ENCODE data around the gene LDB3.
"Not testable (repeated sequence)": the region's sequence is repeated elsewhere in the genome, so short reads cannot be mapped to it uniquely, and the experiment has no call there.

The LDB3 gene

DNA sequence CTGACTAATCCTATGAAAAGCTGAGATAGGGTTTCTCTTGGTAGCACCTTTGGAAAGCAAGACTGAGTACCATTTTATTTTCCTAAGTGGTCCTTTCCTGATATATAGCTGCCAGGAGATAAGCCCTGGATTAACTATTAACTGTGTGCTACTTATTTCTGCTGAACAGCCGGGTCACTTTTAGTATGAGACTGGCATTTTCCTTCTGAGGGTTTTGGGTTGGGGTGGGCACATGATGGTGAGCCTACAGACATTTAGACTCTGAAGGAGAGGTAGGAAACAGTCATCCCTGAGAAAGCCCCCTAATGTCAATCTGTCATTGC lies 58.3 kb downstream of the LDB3 start:
- Histone ChIP-seq H3K36me3 (ENCODE audit: control insufficient read depth in 2 of 2, insufficient read depth in 2 of 2, low read length in 2 of 2) (no peaks in the 10 kb centered on the region), H3K9ac (ENCODE audit: low read depth in 1 of 2, low read length in 2 of 2) (no peak overlapping the region), H3K4me1 (ENCODE audit: control insufficient read depth in 2 of 2, insufficient read depth in 2 of 2, low read length in 2 of 2) (peaks cover 0 to 2% of the 10 kb centered on the region in 2 donors), H3K9me3 (ENCODE audit: control insufficient read depth in 2 of 2, low read length in 2 of 2) (no peaks in the 10 kb centered on the region), H3K27ac (ENCODE audit: low read depth in 2 of 2, low read length in 2 of 2) (no peak overlapping the region), H3K27me3 (ENCODE audit: control insufficient read depth in 2 of 2, insufficient read depth in 2 of 2, low read length in 2 of 2) (no peaks in the 10 kb centered on the region), H3K4me3 (ENCODE audit: low read length in 2 of 2) (no peak overlapping the region)

DNA sequence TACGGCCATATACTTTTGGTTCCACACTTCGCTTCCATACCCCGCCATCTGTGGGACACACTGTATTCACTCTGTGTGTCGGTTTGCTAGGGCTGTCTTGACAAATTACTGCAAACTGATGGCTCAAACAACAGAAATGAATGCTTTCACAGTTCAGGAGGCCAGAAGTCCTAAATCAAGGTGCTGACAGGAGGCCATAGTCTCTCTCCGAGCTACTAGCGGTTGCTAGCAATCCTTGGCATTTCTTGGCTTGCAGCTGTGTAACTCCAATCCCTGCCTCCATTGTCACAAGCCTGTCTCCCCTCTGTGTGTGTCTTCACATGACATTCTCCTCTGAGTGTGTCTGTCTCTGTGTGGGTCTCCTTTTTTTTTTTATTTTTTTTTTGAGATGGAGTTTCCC lies 59.2 kb downstream of the LDB3 start:
- peaks cover 0 to 2% of the 10 kb centered on the region in 2 donors for H3K4me1 ChIP-seq (ENCODE audit: control insufficient read depth in 2 of 2, insufficient read depth in 2 of 2, low read length in 2 of 2)
- no peak overlapping the region for H3K27ac ChIP-seq (ENCODE audit: low read depth in 2 of 2, low read length in 2 of 2)
- H3K4me3 ChIP-seq (ENCODE audit: low read length in 2 of 2), result no peak overlapping the region
- no peaks in the 10 kb centered on the region for H3K27me3 ChIP-seq (ENCODE audit: control insufficient read depth in 2 of 2, insufficient read depth in 2 of 2, low read length in 2 of 2)
- no peaks in the 10 kb centered on the region for H3K9me3 ChIP-seq (ENCODE audit: control insufficient read depth in 2 of 2, low read length in 2 of 2)
- H3K36me3 ChIP-seq (ENCODE audit: control insufficient read depth in 2 of 2, insufficient read depth in 2 of 2, low read length in 2 of 2), result no peaks in the 10 kb centered on the region
- H3K9ac ChIP-seq (ENCODE audit: low read depth in 1 of 2, low read length in 2 of 2), result no peak overlapping the region

DNA sequence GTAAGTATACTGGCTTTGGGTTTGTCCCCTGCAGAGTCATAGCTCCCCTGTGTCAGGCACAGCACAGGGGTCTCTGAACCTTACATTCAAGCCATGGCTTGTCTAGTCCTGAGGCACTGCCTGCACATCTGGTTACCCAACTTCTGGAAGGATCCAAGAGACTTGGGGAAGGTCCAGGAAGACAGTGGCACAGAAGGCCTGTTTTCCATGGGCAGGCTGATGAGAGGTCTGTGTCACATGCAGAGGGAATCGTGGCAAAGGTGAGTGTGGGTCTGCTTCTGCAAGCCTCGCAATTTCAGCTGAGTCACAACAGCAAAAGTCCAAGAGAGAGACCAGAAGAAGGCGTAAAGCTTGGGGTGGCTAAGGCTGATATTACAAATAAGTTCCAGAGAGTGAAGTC lies 59.7 kb downstream of the LDB3 start:
- Histone ChIP-seq H3K27me3 (ENCODE audit: control insufficient read depth in 2 of 2, insufficient read depth in 2 of 2, low read length in 2 of 2) (no peaks in the 10 kb centered on the region), H3K27ac (ENCODE audit: low read depth in 2 of 2, low read length in 2 of 2) (no peak overlapping the region), H3K4me3 (ENCODE audit: low read length in 2 of 2) (no peak overlapping the region), H3K4me1 (ENCODE audit: control insufficient read depth in 2 of 2, insufficient read depth in 2 of 2, low read length in 2 of 2) (peaks cover 0 to 2% of the 10 kb centered on the region in 2 donors), H3K9ac (ENCODE audit: low read depth in 1 of 2, low read length in 2 of 2) (no peak overlapping the region), H3K9me3 (ENCODE audit: control insufficient read depth in 2 of 2, low read length in 2 of 2) (no peaks in the 10 kb centered on the region), H3K36me3 (ENCODE audit: control insufficient read depth in 2 of 2, insufficient read depth in 2 of 2, low read length in 2 of 2) (no peaks in the 10 kb centered on the region)

DNA sequence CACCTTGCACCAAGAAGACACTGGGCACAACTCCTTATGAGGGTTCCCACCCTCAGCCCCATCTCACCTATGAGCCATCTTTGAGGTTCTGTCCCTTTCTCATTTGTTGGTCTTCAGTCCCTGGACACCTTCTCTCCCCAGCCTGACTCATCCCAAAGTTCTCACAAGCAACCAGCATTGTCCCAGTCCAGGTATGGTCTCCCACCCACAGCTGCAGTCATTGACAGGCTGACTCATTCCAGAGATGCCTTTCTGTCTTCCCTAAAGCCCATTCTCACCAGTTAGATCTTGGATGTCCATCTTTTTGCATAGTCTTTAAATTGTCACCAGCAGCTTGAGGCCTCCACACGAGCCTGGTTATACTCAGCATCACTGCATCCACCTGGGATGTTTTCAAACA lies 61.4 kb downstream of the LDB3 start:
- no peaks in the 10 kb centered on the region for H3K27me3 ChIP-seq (ENCODE audit: control insufficient read depth in 2 of 2, insufficient read depth in 2 of 2, low read length in 2 of 2)
- no peak overlapping the region for H3K4me3 ChIP-seq (ENCODE audit: low read length in 2 of 2)
- peaks cover 0 to 2% of the 10 kb centered on the region in 2 donors for H3K4me1 ChIP-seq (ENCODE audit: control insufficient read depth in 2 of 2, insufficient read depth in 2 of 2, low read length in 2 of 2)
- no peak overlapping the region for H3K27ac ChIP-seq (ENCODE audit: low read depth in 2 of 2, low read length in 2 of 2)
- H3K9ac ChIP-seq (ENCODE audit: low read depth in 1 of 2, low read length in 2 of 2), result no peak overlapping the region
- H3K9me3 ChIP-seq (ENCODE audit: control insufficient read depth in 2 of 2, low read length in 2 of 2), result no peaks in the 10 kb centered on the region
- no peaks in the 10 kb centered on the region for H3K36me3 ChIP-seq (ENCODE audit: control insufficient read depth in 2 of 2, insufficient read depth in 2 of 2, low read length in 2 of 2)

DNA sequence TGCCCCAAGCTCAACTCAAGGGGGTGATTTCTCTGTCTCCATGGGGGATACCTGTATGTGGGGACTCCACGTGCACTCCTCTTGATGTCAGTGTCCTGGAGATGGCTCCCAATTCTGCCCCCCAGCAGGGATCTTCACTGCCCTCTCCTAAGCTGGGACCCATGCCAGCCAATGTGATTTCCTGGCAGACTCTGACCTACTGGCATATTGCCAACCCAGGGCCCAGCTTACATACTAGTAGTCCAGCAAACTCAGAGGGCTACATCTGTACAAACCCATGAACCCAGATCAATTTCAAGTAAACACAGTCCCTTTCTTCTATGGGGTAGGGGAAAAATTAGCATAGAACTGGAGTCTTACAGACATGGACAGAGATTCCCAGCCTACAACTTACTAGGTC lies 61.9 kb downstream of the LDB3 start:
- no peak overlapping the region for H3K27ac ChIP-seq (ENCODE audit: low read depth in 2 of 2, low read length in 2 of 2)
- no peaks in the 10 kb centered on the region for H3K36me3 ChIP-seq (ENCODE audit: control insufficient read depth in 2 of 2, insufficient read depth in 2 of 2, low read length in 2 of 2)
- no peak overlapping the region for H3K4me3 ChIP-seq (ENCODE audit: low read length in 2 of 2)
- peaks cover 0 to 2% of the 10 kb centered on the region in 2 donors for H3K4me1 ChIP-seq (ENCODE audit: control insufficient read depth in 2 of 2, insufficient read depth in 2 of 2, low read length in 2 of 2)
- no peak overlapping the region for H3K9ac ChIP-seq (ENCODE audit: low read depth in 1 of 2, low read length in 2 of 2)
- no peaks in the 10 kb centered on the region for H3K9me3 ChIP-seq (ENCODE audit: control insufficient read depth in 2 of 2, low read length in 2 of 2)
- H3K27me3 ChIP-seq (ENCODE audit: control insufficient read depth in 2 of 2, insufficient read depth in 2 of 2, low read length in 2 of 2), result no peaks in the 10 kb centered on the region

DNA sequence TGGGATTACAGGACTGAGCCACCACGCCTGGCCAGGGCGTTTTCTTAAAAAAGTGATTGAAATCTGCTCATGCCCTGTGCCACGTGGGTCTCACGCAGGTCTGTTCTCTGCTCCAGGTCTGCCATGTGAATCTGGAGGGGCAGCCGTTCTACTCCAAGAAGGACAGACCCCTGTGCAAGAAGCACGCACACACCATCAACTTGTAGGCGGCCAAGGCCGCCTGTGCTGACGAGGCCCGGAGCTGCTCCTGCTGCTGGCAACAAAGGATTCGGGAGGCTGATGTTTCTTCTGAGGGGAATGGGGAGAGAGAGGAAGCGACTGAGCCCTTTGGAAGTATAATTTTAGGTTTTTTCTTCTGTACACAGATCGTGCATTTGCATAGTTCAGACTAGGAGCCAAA lies 64.5 kb downstream of the LDB3 start:
- H3K4me1 ChIP-seq (ENCODE audit: control insufficient read depth in 2 of 2, insufficient read depth in 2 of 2, low read length in 2 of 2), result peaks cover 0 to 2% of the 10 kb centered on the region in 2 donors
- H3K9ac ChIP-seq (ENCODE audit: low read depth in 1 of 2, low read length in 2 of 2), result no peak overlapping the region
- H3K36me3 ChIP-seq (ENCODE audit: control insufficient read depth in 2 of 2, insufficient read depth in 2 of 2, low read length in 2 of 2), result no peaks in the 10 kb centered on the region
- H3K27ac ChIP-seq (ENCODE audit: low read depth in 2 of 2, low read length in 2 of 2), result peak overlapping the region; percentile 41 to 59
- H3K27me3 ChIP-seq (ENCODE audit: control insufficient read depth in 2 of 2, insufficient read depth in 2 of 2, low read length in 2 of 2), result no peaks in the 10 kb centered on the region
- H3K9me3 ChIP-seq (ENCODE audit: control insufficient read depth in 2 of 2, low read length in 2 of 2), result no peaks in the 10 kb centered on the region
- no peak overlapping the region for H3K4me3 ChIP-seq (ENCODE audit: low read length in 2 of 2)

DNA sequence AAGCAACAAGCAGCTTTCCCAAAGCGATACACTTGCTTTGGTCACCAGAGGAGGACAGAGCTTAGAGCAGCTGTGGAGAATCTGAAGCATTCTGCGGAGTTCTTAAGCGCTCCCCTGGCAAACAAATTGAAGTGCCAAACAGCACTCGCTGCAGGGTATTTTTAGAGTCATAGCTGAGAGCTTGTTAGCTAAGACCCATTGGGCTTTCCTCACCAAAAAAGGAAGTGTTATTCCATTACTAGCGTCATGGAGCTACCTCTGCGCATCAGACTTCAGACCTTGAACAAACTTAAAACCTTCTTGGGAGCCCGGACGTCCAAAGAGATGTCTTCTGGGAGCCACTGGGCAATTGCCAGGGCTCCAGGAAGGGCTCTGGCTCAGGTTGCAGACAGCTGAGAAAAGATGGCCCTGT lies 65.0 kb downstream of the LDB3 start:
- no peaks in the 10 kb centered on the region for H3K36me3 ChIP-seq (ENCODE audit: control insufficient read depth in 2 of 2, insufficient read depth in 2 of 2, low read length in 2 of 2)
- H3K27ac ChIP-seq (ENCODE audit: low read depth in 2 of 2, low read length in 2 of 2), result peak overlapping the region; percentile 41 to 59
- no peak overlapping the region for H3K4me3 ChIP-seq (ENCODE audit: low read length in 2 of 2)
- no peak overlapping the region for H3K9ac ChIP-seq (ENCODE audit: low read depth in 1 of 2, low read length in 2 of 2)
- peaks cover 0 to 2% of the 10 kb centered on the region in 2 donors for H3K4me1 ChIP-seq (ENCODE audit: control insufficient read depth in 2 of 2, insufficient read depth in 2 of 2, low read length in 2 of 2)
- no peaks in the 10 kb centered on the region for H3K9me3 ChIP-seq (ENCODE audit: control insufficient read depth in 2 of 2, low read length in 2 of 2)
- no peaks in the 10 kb centered on the region for H3K27me3 ChIP-seq (ENCODE audit: control insufficient read depth in 2 of 2, insufficient read depth in 2 of 2, low read length in 2 of 2)

DNA sequence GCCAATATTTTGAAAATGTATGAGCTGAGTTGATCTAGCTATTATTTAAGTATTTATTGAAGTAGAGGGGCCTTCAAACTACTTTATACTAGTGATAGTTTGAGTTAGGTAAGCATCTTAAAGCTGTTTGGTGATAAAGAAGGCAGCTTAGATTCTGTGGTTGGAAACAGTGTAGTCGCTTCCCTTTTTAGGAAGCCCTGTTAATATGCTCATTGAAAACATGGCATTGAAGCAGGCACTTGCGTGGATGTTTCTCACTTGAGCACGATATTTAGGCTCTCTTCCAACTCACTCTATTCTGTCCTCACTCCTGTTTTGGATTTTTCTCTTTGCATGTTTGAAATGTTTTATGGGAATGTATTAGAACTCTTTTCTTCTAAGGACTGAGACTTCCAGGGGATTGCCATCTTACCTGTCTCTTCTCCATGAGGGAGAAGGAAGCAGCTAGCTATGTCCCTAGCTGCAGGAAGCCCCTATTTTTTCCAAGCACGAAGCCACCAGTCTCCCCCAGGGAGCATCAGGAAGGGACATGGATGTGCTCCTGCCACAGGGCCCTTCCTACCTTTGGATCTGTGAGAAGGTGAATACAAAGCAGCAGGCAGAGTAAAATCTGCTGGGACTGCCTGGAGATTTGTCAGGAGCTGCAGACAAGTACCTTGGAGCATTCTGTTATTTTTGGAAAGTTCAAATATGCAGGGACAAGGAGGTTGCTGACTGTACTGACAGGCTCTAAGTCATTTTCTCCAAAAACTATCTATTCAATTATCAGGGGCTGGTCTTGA lies 66.1 kb downstream of the LDB3 start:
- no peak overlapping the region for H3K4me3 ChIP-seq (ENCODE audit: low read length in 2 of 2)
- H3K4me1 ChIP-seq (ENCODE audit: control insufficient read depth in 2 of 2, insufficient read depth in 2 of 2, low read length in 2 of 2), result peaks cover 0 to 2% of the 10 kb centered on the region in 2 donors
- peak overlapping the region; percentile 35 to 66 for H3K27ac ChIP-seq (ENCODE audit: low read depth in 2 of 2, low read length in 2 of 2)
- H3K9me3 ChIP-seq (ENCODE audit: control insufficient read depth in 2 of 2, low read length in 2 of 2), result no peaks in the 10 kb centered on the region
- no peaks in the 10 kb centered on the region for H3K36me3 ChIP-seq (ENCODE audit: control insufficient read depth in 2 of 2, insufficient read depth in 2 of 2, low read length in 2 of 2)
- H3K27me3 ChIP-seq (ENCODE audit: control insufficient read depth in 2 of 2, insufficient read depth in 2 of 2, low read length in 2 of 2), result no peaks in the 10 kb centered on the region
- H3K9ac ChIP-seq (ENCODE audit: low read depth in 1 of 2, low read length in 2 of 2), result no peak overlapping the region

DNA sequence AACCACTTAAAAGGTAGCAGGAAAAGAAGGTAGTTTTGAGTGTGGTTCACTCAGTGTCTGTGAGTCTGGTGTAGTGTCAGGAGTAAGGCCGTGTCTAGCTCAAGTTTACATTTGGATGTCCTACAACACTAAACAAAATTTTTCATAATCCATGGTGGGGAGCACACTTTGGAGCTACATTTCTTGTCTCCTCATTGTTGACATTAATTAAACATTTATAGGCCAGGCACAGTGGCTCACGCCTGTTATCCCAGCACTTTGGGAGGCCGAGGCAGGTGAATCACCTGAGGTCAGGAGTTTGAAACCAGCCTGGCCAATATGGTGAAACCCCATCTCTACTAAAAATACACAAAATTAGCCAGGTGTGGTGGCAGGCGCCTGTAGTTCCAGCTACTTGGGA lies 67.0 kb downstream of the LDB3 start:
- not testable (repeated sequence) for H3K27ac ChIP-seq (ENCODE audit: low read depth in 2 of 2, low read length in 2 of 2); H3K4me1 ChIP-seq (ENCODE audit: control insufficient read depth in 2 of 2, insufficient read depth in 2 of 2, low read length in 2 of 2); H3K27me3 ChIP-seq (ENCODE audit: control insufficient read depth in 2 of 2, insufficient read depth in 2 of 2, low read length in 2 of 2); H3K4me3 ChIP-seq (ENCODE audit: low read length in 2 of 2); H3K9me3 ChIP-seq (ENCODE audit: control insufficient read depth in 2 of 2, low read length in 2 of 2); H3K36me3 ChIP-seq (ENCODE audit: control insufficient read depth in 2 of 2, insufficient read depth in 2 of 2, low read length in 2 of 2); H3K9ac ChIP-seq (ENCODE audit: low read depth in 1 of 2, low read length in 2 of 2)

DNA sequence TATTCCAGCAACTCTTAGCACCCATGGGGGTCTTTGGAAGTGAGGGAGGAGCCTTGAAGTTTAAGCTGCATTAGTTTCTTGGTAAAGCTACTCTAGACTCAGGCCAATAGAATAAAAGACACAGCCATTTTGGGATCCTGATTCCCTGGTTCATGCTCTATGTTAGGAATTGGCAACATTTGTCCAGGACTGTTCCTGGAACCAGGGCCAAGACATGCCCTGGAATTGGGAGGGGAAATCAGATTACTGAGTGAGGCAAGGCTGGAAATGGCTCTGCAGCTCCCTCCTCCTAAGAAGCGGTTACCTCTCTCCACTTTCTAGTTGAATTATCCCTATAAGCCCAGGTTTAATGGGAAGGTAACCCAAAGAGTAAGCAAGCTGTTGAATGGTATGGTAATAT lies 73.9 kb downstream of the LDB3 start:
- H3K4me3 ChIP-seq (ENCODE audit: low read length in 2 of 2), result no peak overlapping the region
- H3K9ac ChIP-seq (ENCODE audit: low read depth in 1 of 2, low read length in 2 of 2), result no peak overlapping the region
- no peaks in the 10 kb centered on the region for H3K9me3 ChIP-seq (ENCODE audit: control insufficient read depth in 2 of 2, low read length in 2 of 2)
- H3K4me1 ChIP-seq (ENCODE audit: control insufficient read depth in 2 of 2, insufficient read depth in 2 of 2, low read length in 2 of 2), result peaks cover 6 to 10% of the 10 kb centered on the region in 2 donors
- no peak overlapping the region for H3K27ac ChIP-seq (ENCODE audit: low read depth in 2 of 2, low read length in 2 of 2)
- no peaks in the 10 kb centered on the region for H3K36me3 ChIP-seq (ENCODE audit: control insufficient read depth in 2 of 2, insufficient read depth in 2 of 2, low read length in 2 of 2)
- no peaks in the 10 kb centered on the region for H3K27me3 ChIP-seq (ENCODE audit: control insufficient read depth in 2 of 2, insufficient read depth in 2 of 2, low read length in 2 of 2)
